Activated CD4-positive, alpha-beta memory T cell treated with anti-CD3 and anti-CD28 coated beads, Interleukin-2, amount 10 ng/mL, durations not matched to agents 7 days and 5 days (primary cell): ENCODE measurements around the gene NFAT5. TPM values are rescaled to one million over a fixed set of nuclear protein-coding genes. Genes with fewer than 3 reads are reported as not detected.
A peak's percentile ranks its signal among the peaks of the same experiment; 100 is the strongest.
"Not testable (repeated sequence)": the region's sequence is repeated elsewhere in the genome, so short reads cannot be mapped to it uniquely, and the experiment has no call there.

Experiments
- CTCF ChIA-PET: fragments of 350-600 bp; sonication (Branson Sonifier 250); formaldehyde crosslinking; loops from one replicate; lab custom pipeline; 2021; ENCODE audit warnings: antibody characterized with exemption, inconsistent platforms; lab: Charles Lee
- POLR2A ChIA-PET: fragments of 350-600 bp; sonication (Branson Sonifier 250); formaldehyde crosslinking; loops from one replicate; lab custom pipeline; 2021; ENCODE audit warnings: antibody characterized with exemption; lab: Charles Lee
- DNase-seq: peaks from one replicate; pipeline ENCODE4 v3.0.0-alpha.2; 2020
- H3K27ac Mint-ChIP-seq: one replicate; pipeline ENCODE4 v1.8.0; 2021; ENCODE audit warnings: mild to moderate bottlenecking, mixed read lengths
- H3K27me3 Mint-ChIP-seq: one replicate; pipeline ENCODE4 v1.8.0; 2021; ENCODE audit warnings: mixed read lengths
- H3K36me3 Mint-ChIP-seq: one replicate; pipeline ENCODE4 v1.8.0; 2021; ENCODE audit warnings: low read depth, mixed read lengths
- H3K4me1 Mint-ChIP-seq: one replicate; pipeline ENCODE4 v1.8.0; 2021; ENCODE audit warnings: mixed read lengths
- H3K4me3 Mint-ChIP-seq: one replicate; pipeline ENCODE4 v1.8.0; 2021; ENCODE audit warnings: mild to moderate bottlenecking, mixed read lengths
- H3K9me3 Mint-ChIP-seq: one replicate; pipeline ENCODE4 v1.8.0; 2021; ENCODE audit warnings: mixed read lengths
- total RNA-seq, 2 experiments: library from RNA; stranded (reverse); gene quantifications; one replicate each; pipeline ENCODE4 v1.2.3, GENCODE V29; 2021

NFAT5 gene
- total RNA-seq, 2 experiments from 2014 or later: 19.7 to 21.3 TPM

- H3K27me3 Mint-ChIP-seq: no peaks in the 10 kb centered on the region
- peaks cover 14% of the 10 kb centered on the region for H3K36me3 Mint-ChIP-seq
- peaks cover 12% of the 10 kb centered on the region for H3K4me1 Mint-ChIP-seq
- no peak for DNase-seq
- peak overlapping the region; percentile 1 for H3K27ac Mint-ChIP-seq
- H3K9me3 Mint-ChIP-seq: no peaks in the 10 kb centered on the region
- CTCF ChIA-PET: no interaction called here
- no peak overlapping the region for H3K4me3 Mint-ChIP-seq
- POLR2A ChIA-PET: no interaction called here
These were observed 47.8 kb downstream of the NFAT5 start for GRCh38 chr16:69613378-69614154.

- no peak for DNase-seq
- ChIA-PET CTCF (no interaction called here), POLR2A (no interaction called here)
- no peak overlapping the region for H3K27ac Mint-ChIP-seq
- H3K4me1 Mint-ChIP-seq: peaks cover 19% of the 10 kb centered on the region
- peaks cover 11% of the 10 kb centered on the region for H3K36me3 Mint-ChIP-seq
- H3K9me3 Mint-ChIP-seq: no peaks in the 10 kb centered on the region
- no peak overlapping the region for H3K4me3 Mint-ChIP-seq
- no peaks in the 10 kb centered on the region for H3K27me3 Mint-ChIP-seq
These were observed 49.8 kb downstream of the NFAT5 start for GRCh38 chr16:69615528-69615927.

- no peak for DNase-seq
- ChIA-PET POLR2A (no interaction called here), CTCF (no interaction called here)
- Mint-ChIP-seq H3K36me3 (peaks cover 12% of the 10 kb centered on the region), H3K4me1 (peaks cover 19% of the 10 kb centered on the region), H3K27ac (no peak overlapping the region), H3K9me3 (no peaks in the 10 kb centered on the region), H3K27me3 (no peaks in the 10 kb centered on the region), H3K4me3 (no peak overlapping the region)
These were observed 50.3 kb downstream of the NFAT5 start for GRCh38 chr16:69616082-69616481.

GRCh38 chr16:69618307-69618706, 52.5 kb downstream of the NFAT5 start:
- Mint-ChIP-seq H3K9me3 (no peaks in the 10 kb centered on the region), H3K36me3 (peaks cover 14% of the 10 kb centered on the region), H3K27me3 (no peaks in the 10 kb centered on the region), H3K27ac (no peak overlapping the region), H3K4me1 (peaks cover 12% of the 10 kb centered on the region), H3K4me3 (no peak overlapping the region)
- CTCF ChIA-PET: interaction anchor here (1.8 kb wide), 1 partner anchor 222 kb away, joined by 5 read pairs; no protein-coding TSS in a partner anchor
- POLR2A ChIA-PET: interaction anchor here (1.2 kb wide), 1 partner anchor 28 kb away, joined by 3 read pairs; no protein-coding TSS in a partner anchor
- DNase-seq: no peak

GRCh38 chr16:69618721-69619120, 53.0 kb downstream of the NFAT5 start:
- ChIA-PET CTCF (interaction anchor here (1.8 kb wide), 1 partner anchor 223 kb away, joined by 5 read pairs; no protein-coding TSS in a partner anchor), POLR2A (interaction anchor here (1.2 kb wide), 1 partner anchor 29 kb away, joined by 3 read pairs; no protein-coding TSS in a partner anchor)
- Mint-ChIP-seq H3K27ac (no peak overlapping the region), H3K4me3 (no peak overlapping the region), H3K4me1 (peaks cover 8% of the 10 kb centered on the region), H3K9me3 (no peaks in the 10 kb centered on the region), H3K27me3 (no peaks in the 10 kb centered on the region), H3K36me3 (peaks cover 14% of the 10 kb centered on the region)
- DNase-seq: no peak

DNA sequence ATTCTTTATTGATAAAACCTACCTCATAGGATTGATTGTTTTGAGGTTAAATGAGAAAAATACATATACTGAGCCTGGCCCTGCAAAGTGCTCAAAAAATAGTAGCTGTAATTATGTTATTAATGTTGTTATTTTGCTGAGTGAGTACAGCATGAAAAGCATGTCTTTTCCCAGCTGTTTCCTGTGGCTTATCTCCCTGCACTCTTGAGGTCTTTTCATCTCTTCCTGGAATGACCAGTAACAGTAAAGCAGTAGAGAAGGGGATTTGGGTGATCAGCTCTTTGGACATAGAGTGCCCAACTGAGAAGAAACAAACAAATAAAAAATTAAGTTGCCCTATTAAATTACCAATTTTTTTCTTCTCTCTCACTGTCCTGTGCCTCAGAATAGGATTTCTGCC, 53.7 kb downstream of the NFAT5 start:
- POLR2A ChIA-PET: interaction anchor here (0.6 kb wide), 1 partner anchor 172 kb away, joined by 3 read pairs; no protein-coding TSS in a partner anchor
- peaks cover 14% of the 10 kb centered on the region for H3K36me3 Mint-ChIP-seq
- H3K27ac Mint-ChIP-seq: no peak overlapping the region
- DNase-seq: no peak
- CTCF ChIA-PET: interaction anchor here (1.8 kb wide), 1 partner anchor 224 kb away, joined by 5 read pairs; no protein-coding TSS in a partner anchor
- H3K4me3 Mint-ChIP-seq: no peak overlapping the region
- H3K4me1 Mint-ChIP-seq: peaks cover 7% of the 10 kb centered on the region
- no peaks in the 10 kb centered on the region for H3K27me3 Mint-ChIP-seq
- no peaks in the 10 kb centered on the region for H3K9me3 Mint-ChIP-seq

- Mint-ChIP-seq H3K9me3 (no peaks in the 10 kb centered on the region), H3K4me3 (no peak overlapping the region), H3K4me1 (peaks cover 7% of the 10 kb centered on the region), H3K27me3 (no peaks in the 10 kb centered on the region), H3K27ac (no peak overlapping the region), H3K36me3 (peaks cover 13% of the 10 kb centered on the region)
- CTCF ChIA-PET: no interaction called here
- POLR2A ChIA-PET: interaction anchor here (0.5 kb wide), 1 partner anchor 336 kb away, joined by 3 read pairs; no protein-coding TSS in a partner anchor
- no peak for DNase-seq
These were observed 54.8 kb downstream of the NFAT5 start for GRCh38 chr16:69620573-69620972.

DNA sequence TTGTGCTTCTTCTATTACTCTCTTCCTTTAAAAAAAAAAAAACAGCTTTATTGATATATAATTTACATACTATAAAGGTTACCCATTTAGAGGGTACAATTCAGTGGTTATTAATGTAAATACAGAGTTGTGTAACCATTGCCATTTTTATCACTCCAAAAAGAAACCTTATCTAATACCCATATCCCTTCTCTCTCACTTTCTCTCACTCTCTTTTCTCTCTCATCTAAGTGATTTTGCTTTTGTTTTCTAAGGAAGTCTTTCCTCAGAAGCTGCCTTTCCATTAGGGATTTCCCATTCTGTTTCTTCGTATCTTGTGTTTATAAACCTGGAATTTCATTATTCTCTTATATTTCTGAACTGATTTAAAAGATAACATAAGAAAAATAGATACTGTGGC, 55.5 kb downstream of the NFAT5 start:
- ChIA-PET POLR2A (interaction anchor here (0.5 kb wide), 1 partner anchor 336 kb away, joined by 3 read pairs; no protein-coding TSS in a partner anchor), CTCF (interaction anchor here (0.6 kb wide), 1 partner anchor 1818 kb away, joined by 4 read pairs; no protein-coding TSS in a partner anchor)
- DNase-seq: no peak
- H3K4me3 Mint-ChIP-seq: no peak overlapping the region
- H3K36me3 Mint-ChIP-seq: peaks cover 9% of the 10 kb centered on the region
- H3K9me3 Mint-ChIP-seq: no peaks in the 10 kb centered on the region
- no peak overlapping the region for H3K27ac Mint-ChIP-seq
- H3K4me1 Mint-ChIP-seq: peaks cover 10% of the 10 kb centered on the region
- H3K27me3 Mint-ChIP-seq: no peaks in the 10 kb centered on the region

DNA sequence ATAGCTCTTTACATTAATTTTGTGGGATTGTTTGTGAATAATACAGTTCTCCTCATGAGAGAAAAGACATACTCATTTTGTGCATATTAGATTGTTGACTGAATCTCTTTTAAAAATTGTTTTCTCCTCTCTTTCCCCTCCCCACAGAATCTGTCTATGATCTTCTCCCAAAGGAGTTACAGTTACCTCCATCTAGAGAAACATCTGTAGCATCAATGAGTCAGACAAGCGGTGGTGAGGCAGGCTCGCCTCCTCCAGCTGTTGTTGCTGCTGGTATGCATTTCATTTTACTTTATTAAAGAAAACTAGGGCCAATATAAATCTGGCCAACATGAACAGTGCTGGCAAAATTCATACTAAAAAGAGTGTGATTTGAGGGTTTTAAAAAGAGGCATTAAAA, 60.5 kb downstream of the NFAT5 start:
- Mint-ChIP-seq H3K36me3 (peaks cover 16% of the 10 kb centered on the region), H3K27ac (no peak overlapping the region), H3K27me3 (no peaks in the 10 kb centered on the region), H3K4me1 (peaks cover 4% of the 10 kb centered on the region), H3K4me3 (no peak overlapping the region), H3K9me3 (no peaks in the 10 kb centered on the region)
- no peak for DNase-seq
- POLR2A ChIA-PET: no interaction called here
- CTCF ChIA-PET: no interaction called here

DNA sequence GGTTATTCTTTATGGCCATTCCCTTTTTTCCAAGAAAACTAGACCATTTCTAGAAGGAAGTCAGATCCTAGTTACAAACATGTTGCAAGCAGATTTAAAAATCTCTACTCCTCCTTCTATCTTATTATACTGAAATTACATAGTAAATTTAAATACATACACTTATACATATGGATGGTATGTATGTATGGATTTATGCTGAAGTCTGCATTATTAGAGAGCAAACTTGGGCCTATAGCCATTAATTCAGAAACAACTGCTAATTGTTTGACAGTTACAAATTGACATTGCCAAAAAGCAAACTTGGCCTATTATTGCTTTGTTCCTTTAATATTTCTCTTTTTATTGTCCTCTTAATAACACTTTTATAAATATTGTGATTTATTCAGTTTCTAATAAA, 67.1 kb downstream of the NFAT5 start:
- Mint-ChIP-seq H3K4me3 (no peak overlapping the region), H3K4me1 (no peaks in the 10 kb centered on the region), H3K27ac (no peak overlapping the region), H3K27me3 (no peaks in the 10 kb centered on the region), H3K36me3 (peaks cover 46% of the 10 kb centered on the region), H3K9me3 (peaks cover 19% of the 10 kb centered on the region)
- DNase-seq: no peak
- CTCF ChIA-PET: no interaction called here
- POLR2A ChIA-PET: no interaction called here

GRCh38 chr16:69633375-69633774, 67.6 kb downstream of the NFAT5 start:
- Mint-ChIP-seq H3K27ac (no peak overlapping the region), H3K9me3 (peaks cover 19% of the 10 kb centered on the region), H3K4me1 (no peaks in the 10 kb centered on the region), H3K36me3 (peaks cover 49% of the 10 kb centered on the region), H3K27me3 (no peaks in the 10 kb centered on the region), H3K4me3 (no peak overlapping the region)
- CTCF ChIA-PET: no interaction called here
- DNase-seq: no peak
- POLR2A ChIA-PET: interaction anchor here (0.9 kb wide), 1 partner anchor 37 kb away, joined by 5 read pairs; no protein-coding TSS in a partner anchor

DNA sequence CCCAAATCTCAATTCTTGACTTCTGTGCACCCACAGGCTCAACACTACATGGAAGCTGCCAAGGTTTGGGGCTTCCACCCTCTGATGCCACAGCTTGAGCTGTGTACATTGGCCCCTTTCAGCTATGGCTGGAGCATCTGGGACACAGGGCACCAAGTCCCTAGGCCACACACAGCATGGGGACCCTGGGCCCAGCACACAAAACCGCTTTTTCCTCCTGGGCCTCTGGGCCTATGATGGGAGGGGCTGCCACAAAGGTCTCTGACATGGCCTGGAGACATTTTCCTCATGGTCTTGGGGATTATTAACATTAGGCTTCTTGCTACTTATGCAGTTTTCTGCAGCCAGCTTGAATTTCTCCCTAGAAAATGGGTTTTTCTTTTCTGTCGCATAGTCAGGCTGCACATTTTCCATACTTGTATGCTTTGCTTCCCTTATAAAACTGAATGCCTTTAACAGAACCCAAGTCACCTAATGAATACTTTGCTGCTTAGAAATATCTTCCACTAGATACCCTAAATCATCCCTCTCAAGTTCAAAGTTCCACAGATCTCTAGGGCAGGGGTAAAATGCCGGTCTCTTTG, 70.9 kb downstream of the NFAT5 start:
- H3K4me1 Mint-ChIP-seq, POLR2A ChIA-PET, H3K27me3 Mint-ChIP-seq, H3K27ac Mint-ChIP-seq, CTCF ChIA-PET, H3K4me3 Mint-ChIP-seq, DNase-seq: not testable (repeated sequence)
- Mint-ChIP-seq H3K36me3 (peaks cover 43% of the 10 kb centered on the region), H3K9me3 (peaks cover 19% of the 10 kb centered on the region)

DNA sequence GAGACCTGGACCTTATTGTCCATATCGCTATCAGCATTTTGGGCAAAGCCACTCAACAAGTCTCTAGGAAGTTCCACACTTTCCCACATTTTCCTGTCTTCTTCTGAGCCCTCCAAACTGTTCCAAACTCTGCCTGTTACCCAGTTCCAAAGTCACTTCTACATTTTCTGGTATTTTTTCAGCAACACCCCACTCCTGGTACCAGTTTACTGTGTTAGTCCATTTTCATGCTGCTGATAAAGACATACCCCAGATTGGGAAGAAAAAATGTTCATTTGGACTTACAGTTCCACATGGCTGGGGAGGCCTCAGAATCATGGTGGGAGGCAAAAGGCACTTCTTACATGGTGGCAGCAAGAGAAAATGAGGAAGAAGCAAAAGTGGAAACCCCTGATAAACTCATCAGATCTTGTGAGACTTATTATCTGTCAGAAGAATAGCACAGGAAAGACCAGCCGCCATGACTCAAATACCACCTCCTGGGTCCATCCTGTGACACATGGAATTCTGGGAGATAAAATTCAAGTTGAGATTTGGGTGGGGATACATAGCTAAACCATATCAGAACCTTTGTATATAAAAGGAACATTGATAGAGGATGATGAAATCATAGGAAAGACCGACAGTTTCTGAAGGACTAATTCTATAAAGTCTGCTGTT, 71.6 kb downstream of the NFAT5 start:
- POLR2A ChIA-PET, H3K27ac Mint-ChIP-seq, H3K27me3 Mint-ChIP-seq, H3K4me1 Mint-ChIP-seq, H3K4me3 Mint-ChIP-seq, DNase-seq, CTCF ChIA-PET: not testable (repeated sequence)
- H3K36me3 Mint-ChIP-seq: peaks cover 43% of the 10 kb centered on the region
- peaks cover 19% of the 10 kb centered on the region for H3K9me3 Mint-ChIP-seq
